ENCODE measurements around the gene HLTF.
A peak's percentile ranks its signal among the peaks of the same experiment; 100 is the strongest.

Gene HLTF

GRCh38 chr3:149016669-149017541 is 69.4 kb downstream of the HLTF start:
- no peak for DNase-seq

GRCh38 chr3:149016242-149016641 is 70.1 kb downstream of the HLTF start:
- no peak for DNase-seq

GRCh38 chr3:149015393-149015792 is 70.9 kb downstream of the HLTF start:
- no peak for DNase-seq

DNA sequence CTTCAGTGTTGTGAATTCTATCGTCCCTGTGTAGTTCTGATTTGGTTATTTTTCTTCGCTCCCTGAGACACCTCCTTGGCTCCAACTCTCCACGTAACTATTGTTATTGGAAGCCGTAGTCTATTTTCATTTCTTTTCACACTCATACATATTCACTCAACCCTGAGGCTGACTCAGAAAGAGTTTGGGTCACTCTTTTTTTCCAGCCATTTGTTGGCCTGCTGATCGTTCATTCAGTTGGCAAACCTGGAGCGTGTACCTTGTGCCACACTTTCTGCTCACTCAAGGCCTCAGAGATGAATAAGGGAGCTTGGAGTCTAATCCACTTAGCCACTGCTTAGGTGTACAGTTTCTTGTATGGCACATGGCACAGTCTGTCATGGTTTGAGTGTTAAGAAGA is 72.6 kb downstream of the HLTF start:
- DNase-seq = no peak

DNA sequence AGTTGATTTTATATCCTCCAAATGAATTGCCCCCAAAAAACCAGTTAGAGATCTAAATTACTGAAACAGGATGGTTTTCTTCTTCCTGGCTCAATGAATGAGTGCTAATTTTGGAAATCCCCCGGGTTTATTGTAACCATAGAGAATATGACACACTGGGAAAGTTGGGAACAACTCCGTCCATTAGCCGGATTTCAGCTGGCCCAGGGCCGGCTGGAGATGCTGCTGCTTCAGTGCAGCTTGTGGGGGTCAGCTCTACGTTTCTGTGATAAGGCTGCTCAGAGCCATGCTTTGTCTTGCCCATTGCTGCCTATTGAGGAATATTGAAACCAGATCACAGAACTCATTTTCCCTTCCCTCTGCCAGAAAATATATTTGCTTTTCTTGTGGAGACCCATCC is 74.7 kb downstream of the HLTF start:
- DNase-seq = no peak

DNA sequence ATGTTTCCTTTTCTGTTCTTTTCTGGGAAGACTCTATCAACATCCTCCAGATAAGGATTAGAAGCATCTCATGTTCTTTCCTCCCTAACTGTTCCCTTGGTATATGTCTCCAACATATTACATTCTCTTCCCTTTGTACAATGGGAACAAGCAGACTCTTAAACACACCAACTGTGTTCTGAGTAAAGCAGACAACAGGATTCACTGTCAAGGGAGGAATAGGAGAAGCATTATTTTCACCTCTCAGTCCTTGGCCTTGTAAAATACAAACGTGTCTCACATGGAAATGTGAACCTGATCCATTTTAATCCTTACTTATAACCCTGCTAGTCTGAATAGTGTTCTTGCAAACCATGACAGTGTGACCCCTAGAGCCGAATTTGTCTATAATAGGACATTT is 75.4 kb downstream of the HLTF start:
- DNase-seq = no peak

GRCh38 chr3:149010504-149010951 is 75.8 kb downstream of the HLTF start:
- no peak for DNase-seq

DNA sequence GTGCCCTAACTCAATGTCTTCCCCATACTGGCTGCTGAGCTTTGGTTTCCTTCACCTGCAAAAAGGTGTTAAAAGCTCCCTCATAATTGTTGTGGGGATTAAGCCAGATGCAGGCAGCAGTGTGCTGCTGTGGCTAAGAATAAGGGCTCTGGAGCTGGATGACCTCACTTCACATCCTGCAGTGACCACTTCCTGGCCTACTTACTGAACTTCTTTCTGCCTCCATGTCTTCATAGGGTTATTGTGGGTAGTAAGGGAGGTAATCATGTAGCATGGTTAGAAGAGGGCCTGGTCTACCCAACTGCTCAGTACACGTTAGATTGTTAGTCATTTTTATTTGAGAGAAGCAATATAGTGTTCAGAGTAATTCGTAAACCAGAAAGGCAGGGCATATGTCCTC is 76.6 kb downstream of the HLTF start:
- peak; percentile 57 for DNase-seq

DNA sequence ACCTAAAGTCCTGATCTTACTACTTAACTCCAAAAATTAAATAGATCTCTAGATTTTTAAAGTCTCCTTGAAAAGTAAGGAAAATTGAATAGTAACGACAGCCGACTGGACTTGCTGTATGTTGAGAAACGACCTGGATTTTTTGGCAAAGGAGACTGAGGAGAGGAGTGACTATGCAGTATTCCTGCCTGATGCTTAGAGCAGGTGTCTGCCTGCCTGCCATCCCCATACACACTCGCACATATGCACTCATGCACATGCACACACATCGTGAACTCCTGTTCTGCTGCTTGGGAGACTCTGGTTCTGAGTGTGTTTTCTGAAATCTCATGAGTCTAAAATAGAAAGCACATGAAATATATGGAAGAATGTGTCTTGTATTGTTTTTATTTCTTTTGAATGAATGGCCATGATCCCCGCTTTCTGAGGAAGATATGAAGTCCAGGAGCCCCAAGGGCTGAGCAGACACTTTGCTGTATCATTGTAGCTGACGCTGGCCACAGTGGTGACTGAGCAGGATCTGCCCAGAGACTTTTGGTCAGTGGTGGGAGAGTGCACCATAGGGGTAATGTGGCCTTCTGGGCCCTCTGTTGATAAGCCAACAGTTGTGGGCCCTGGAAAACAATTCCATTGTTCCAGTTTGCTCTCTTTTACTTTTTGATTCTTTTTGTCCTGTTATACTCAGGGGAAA is 78.6 kb downstream of the HLTF start:
- DNase-seq = no peak

GRCh38 chr3:149005416-149005815 is 80.9 kb downstream of the HLTF start:
- DNase-seq = no peak

GRCh38 chr3:149004622-149005021 is 81.7 kb downstream of the HLTF start:
- no peak for DNase-seq

DNA sequence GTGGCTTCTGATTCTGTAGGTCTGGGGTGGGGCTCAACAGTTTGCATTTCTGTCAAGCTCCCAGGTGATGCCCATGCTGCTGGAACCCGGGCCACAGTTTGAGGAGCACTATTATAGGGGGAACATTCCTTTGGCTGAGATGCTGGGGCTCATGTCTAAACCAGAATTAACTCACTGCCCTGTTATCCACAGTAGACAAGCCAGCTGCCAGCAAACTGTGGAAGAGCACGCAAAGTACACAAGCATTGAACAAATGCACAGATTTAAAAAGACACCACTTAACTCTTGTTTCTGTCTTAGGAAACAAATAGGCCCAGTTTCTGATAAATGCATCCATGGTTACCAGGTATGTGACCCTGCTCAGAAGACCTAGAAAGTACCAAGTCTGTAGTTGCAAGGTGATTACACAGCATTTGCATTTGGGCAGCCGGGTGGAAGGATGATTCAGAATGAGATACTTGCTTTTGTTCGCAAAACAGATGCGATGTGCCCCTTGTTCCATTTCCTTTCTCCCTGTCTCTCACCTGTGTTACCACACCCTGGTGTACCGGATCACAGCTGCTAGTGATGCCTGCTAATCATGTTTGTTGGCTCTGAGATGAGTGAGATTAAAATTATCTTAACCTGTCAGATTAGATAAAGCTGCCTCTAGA is 82.6 kb downstream of the HLTF start:
- peak; percentile 17 for DNase-seq

GRCh38 chr3:149001727-149002126 is 84.6 kb downstream of the HLTF start:
- DNase-seq = no peak

GRCh38 chr3:149000206-149000745 is 86.1 kb downstream of the HLTF start:
- DNase-seq = no peak

DNA sequence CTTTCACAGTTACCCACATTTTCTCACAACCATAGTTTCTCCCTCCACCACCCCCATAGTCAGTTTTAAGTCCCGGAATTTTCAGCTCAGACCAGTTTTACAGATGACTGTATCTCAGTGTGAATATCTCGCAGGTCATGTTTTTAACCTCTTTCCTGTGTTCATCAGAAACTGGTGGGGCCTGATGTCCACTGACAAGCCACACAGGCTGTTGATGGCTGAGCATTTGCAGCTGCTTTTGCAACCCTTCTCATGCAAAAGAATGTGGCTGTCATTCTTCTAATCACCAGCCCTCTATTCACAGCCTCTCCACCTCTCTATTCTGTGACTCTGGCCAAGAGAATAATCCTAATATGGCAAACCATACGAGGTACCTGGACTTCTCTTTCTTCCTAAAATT is 86.5 kb downstream of the HLTF start:
- DNase-seq = no peak

- peak; percentile 20 for DNase-seq
Observed at GRCh38 chr3:148998715-148999423, 87.5 kb downstream of the HLTF start.

DNA sequence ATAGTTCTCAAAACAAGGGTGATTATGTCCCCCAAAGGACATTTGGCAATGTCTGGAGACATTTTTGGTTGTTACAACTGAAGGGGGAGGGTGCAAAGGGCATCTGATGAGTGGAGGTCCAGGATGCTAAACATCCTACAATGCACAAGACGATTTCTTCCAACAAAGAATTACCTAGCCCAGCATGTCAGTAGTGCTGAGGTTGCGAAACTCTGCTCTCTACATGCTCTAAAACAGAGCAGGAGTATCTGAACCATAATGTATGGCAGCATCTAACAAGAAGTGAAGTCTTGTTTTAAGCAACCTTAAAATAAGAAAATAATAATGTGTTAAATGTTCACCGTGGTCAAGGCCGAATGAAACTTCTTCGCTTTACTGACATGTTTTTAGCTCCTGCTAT is 88.0 kb downstream of the HLTF start:
- no peak for DNase-seq

- DNase-seq = no peak
Observed at GRCh38 chr3:148997623-148998022, 88.7 kb downstream of the HLTF start.

DNA sequence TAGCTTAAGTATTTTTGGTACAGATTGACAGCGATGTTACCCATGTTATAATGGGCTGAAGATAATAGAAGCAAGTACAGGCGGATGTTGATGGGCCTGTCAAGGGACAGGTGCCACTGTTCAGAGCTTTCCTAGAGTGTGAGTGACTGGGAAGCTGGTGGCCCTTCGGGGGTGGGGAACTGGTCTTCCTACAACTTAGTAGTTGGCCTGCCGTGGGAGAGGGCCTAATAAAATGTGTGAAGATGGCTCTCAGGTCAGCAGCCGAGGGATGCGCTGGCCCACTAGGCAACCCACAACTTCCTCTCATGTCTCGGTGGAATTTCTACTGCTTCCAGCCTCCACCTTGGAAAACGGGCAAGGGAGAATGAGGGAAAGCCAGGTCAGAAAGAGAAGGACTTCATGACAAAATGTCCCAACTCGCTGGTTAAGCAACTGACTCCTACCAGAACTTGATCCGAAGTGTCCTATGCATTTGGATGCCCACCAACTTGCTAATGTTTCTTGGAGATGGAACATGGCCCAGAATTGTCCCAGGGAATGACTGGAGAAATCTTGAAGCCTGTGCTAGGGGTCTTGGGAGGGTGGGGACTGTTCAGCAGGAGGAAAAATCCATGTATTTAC is 93.6 kb downstream of the HLTF start:
- DNase-seq = no peak

DNA sequence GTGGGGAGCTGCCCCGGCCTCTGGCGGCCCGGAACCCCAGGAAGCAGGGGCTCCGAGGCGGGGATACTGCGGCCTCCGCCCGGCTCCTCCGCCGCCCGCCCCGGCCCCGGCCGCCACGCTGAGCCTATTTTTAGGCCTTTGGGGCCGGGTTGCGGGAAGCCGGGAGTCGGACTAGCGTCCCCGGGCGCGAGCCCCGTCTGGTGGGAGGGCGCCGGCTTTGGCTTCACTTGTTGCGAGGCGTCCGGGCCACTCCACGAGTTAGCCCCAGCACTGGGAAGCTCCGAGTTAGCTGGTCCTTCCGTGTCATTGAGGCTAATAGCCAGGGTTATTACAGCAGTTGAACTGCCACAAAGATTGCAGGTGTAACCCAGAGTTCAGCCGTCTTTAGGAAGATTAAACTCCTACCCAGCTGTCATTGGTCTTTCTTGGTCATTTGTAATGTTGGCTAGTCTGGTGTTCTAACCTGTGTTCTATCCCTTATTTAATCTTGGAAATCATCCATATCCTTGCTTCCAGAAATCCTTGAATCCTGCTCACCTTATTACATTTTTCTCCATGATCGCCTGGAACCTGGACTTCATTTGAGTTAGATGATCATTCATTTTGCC is 94.2 kb downstream of the HLTF start:
- DNase-seq = peak; percentile 57

DNA sequence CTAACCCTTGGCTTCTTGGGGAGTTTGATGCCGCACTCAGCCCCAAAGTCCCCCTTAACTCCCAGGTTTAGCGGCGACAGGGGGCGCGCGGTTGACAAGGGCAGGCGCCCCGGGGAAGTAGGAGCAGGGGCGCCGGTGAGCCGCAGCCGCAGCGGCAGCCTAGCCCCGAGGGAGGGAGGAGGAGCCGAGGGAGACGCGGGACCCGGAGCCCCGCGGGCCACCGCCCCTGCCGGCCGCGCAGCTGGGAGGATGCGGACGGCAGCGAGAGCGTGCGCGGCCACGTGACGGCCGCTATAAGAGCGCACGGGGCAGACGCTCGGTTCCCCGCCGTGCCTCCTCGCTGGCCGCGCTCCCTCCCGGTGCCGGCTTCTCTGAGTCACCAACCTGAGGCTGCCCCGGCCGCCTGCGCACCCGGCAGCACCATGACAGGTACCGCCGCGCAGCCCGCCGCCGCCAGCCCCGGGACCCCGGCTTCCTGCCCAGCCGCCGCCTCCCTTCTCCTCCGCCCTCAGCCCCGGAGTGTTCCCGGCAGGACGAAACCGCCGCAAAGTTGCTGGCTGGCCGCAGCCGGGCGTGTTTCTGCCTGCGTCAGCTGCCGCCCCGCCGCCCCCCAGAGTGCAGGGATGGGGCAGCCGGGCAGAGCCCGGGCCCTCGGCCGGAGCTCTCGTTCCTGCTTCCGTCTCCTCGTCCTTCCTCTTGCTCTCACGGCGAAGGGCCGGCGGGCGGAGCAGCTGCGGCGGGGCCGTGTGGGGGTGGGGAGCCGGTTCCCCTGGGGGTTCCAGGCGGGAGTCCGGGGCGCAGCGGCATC is 94.9 kb downstream of the HLTF start, which contains the start of gene GYG1:
Gene GYG1 (plus strand): TSS at position 322 of the 808 bp plus-strand sequence. CDS start 101 bp downstream, at position 423.
- peak; percentile 82 for DNase-seq
